ENCODE results near the gene PACRG. TPM values are rescaled to one million over a fixed set of nuclear protein-coding genes. Genes with fewer than 3 reads are reported as not detected.

The PACRG gene
- total RNA-seq, 1 experiment from 2014 or later = 0.44 TPM

- TF ChIP-seq ZNF396 (CRISPR knock-in tag; IDR thresholded peaks at IDR 0.05; ENCODE audit: borderline replicate concordance) = no peak
- TF ChIP-seq ZNF121 (CRISPR knock-in tag; IDR thresholded peaks at IDR 0.05) = no peak
- TF ChIP-seq ATF3 (CRISPR knock-in tag; conservative IDR thresholded peaks at IDR 0.05) = no peak
- no peak for TF ChIP-seq SP1 (CRISPR knock-in tag; conservative IDR thresholded peaks at IDR 0.05)
- no peak for TF ChIP-seq EMX1 (CRISPR knock-in tag; IDR thresholded peaks at IDR 0.05)
Measured at GRCh38 chr6:163310973-163311383, 583.2 kb downstream of the PACRG start (continued).

- Mint-ChIP-seq H3K9me3 (no peaks in the 10 kb centered on the region), H3K27me3 (ENCODE audit: low read depth) (no peaks in the 10 kb centered on the region), H3K36me3 (no peaks in the 10 kb centered on the region), H3K4me1 (no peaks in the 10 kb centered on the region), H3K4me3 (no peak overlapping the region), H3K27ac (no peak overlapping the region)
- TF ChIP-seq ERG (CRISPR knock-in tag; IDR thresholded peaks at IDR 0.05) (no peak), NFATC4 (CRISPR knock-in tag; IDR thresholded peaks at IDR 0.05) (no peak), MXD4 (CRISPR knock-in tag; IDR thresholded peaks at IDR 0.05; ENCODE audit: borderline replicate concordance) (no peak), MLX (CRISPR knock-in tag; IDR thresholded peaks at IDR 0.05) (no peak)
- POLR2A ChIA-PET = no interaction called here
- CTCF ChIA-PET = no interaction called here
- no peak for DNase-seq (ENCODE audit: low spot score)
- ATAC-seq = no peak
Measured at GRCh38 chr6:163311830-163312229, 584.1 kb downstream of the PACRG start.

- TF ChIP-seq ZNF416 (CRISPR knock-in tag; IDR thresholded peaks at IDR 0.05) = no peak
- Mint-ChIP-seq H3K36me3 (no peaks in the 10 kb centered on the region), H3K4me3 (no peak overlapping the region), H3K9me3 (no peaks in the 10 kb centered on the region), H3K27ac (no peak overlapping the region), H3K4me1 (no peaks in the 10 kb centered on the region), H3K27me3 (ENCODE audit: low read depth) (no peaks in the 10 kb centered on the region)
- DNase-seq (ENCODE audit: low spot score) = no peak
- POLR2A ChIA-PET = no interaction called here
- no peak for ATAC-seq
- CTCF ChIA-PET = no interaction called here
Measured at GRCh38 chr6:163313566-163313965, 585.8 kb downstream of the PACRG start.

- no peak for ATAC-seq
- no peak overlapping the region for H3K27ac Mint-ChIP-seq
- TF ChIP-seq ZNF512 (CRISPR knock-in tag; IDR thresholded peaks at IDR 0.05; ENCODE audit: borderline replicate concordance) (no peak), E2F4 (CRISPR knock-in tag; IDR thresholded peaks at IDR 0.05; ENCODE audit: borderline replicate concordance, low read depth) (no peak), E2F5 (CRISPR knock-in tag; IDR thresholded peaks at IDR 0.05) (no peak), FOXK1 (CRISPR knock-in tag; IDR thresholded peaks at IDR 0.05) (no peak), E2F1 (CRISPR knock-in tag; IDR thresholded peaks at IDR 0.05) (no peak)
- no peak for DNase-seq (ENCODE audit: low spot score)
- ChIA-PET POLR2A (no interaction called here), CTCF (no interaction called here)
- H3K9me3 Mint-ChIP-seq = no peaks in the 10 kb centered on the region
- no peaks in the 10 kb centered on the region for H3K27me3 Mint-ChIP-seq (ENCODE audit: low read depth)
- no peaks in the 10 kb centered on the region for H3K36me3 Mint-ChIP-seq
- H3K4me3 Mint-ChIP-seq = no peak overlapping the region
- no peaks in the 10 kb centered on the region for H3K4me1 Mint-ChIP-seq
Measured at GRCh38 chr6:163313981-163314380, 586.2 kb downstream of the PACRG start.
